NCI-H187 (cell line): ENCODE data around the gene DPH2.

Experiments
- DNase-seq, 2 experiments: peaks; one replicate each; lab custom pipeline; 2025; lab: John Stamatoyannopoulos, UW

Gene DPH2

DNA sequence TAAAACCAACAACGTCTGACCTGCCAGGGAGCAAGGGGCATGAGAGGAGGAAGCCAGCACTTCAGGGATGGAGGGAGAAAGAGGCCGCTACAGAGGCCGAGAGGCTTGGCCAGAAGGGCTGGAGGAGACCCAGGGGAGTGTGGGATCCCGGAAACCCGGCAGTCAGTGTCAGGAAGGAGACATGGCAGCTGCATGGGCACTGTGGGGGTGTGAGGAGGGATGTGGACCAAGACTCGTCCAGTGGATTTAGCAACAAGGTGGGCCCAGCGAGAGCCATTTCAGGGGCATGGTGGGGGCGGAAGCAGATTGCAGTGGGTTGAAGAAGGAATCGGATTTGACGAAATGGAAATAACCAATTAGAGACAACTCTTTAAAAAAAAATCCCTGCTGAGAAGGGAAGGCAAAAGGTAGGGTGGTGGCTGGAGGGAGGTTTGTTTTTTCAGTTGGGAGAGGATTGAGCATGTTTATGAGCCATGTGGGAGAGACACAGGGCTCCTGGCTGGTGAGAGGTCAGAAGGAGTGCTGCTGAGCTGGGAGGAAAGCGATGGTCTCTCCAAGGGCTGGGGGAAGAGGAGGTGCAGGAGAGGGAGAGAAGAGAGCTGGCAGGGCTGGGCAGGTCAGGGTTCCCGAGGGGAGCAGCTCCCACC, 13.6 kb downstream of the DPH2 start:
- no peak for DNase-seq

DNA sequence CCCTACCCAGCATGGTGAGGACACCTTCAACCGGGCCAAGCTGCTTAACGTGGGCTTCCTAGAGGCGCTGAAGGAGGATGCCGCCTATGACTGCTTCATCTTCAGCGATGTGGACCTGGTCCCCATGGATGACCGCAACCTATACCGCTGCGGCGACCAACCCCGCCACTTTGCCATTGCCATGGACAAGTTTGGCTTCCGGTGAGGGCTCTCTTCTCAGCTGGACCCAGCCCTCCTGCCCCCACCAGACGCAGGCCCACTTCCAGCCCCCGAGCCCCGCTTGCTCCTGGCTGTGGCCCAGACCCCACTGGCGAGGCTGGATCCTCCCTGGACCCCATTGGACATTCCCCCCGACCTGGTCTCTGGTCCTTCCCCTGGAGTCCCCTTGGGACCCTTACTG, 15.0 kb downstream of the DPH2 start:
- no peak for DNase-seq

DNA sequence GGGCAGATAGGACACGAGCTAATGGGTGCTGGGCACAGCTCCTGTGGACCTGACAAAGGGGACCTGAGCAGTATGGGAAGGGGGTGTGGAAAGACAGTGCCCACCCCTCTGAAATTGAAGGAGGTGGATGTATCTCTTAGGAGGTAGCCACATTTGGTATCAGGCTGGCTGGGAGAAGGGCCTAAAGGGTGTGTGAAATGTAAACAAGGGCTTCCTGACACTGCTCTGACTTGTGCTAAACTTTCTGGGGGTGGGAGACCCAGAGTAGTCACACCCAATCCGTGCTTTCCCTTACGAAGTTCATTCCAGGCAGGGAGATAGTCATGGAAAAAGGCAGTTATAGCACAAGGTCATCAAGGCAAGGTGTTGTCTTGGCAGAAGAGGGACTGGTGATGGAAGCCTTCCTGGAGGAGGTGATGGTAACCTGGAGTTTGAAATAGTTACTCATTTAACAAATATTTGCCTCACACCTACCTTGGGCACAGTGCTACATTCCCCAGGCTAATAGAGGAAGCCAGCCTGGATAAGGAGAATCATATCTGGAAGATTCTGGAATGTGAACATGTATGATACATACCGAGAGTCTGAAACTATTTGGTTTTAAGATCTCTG, 16.3 kb downstream of the DPH2 start:
- no peak for DNase-seq

GRCh38 chr1:43986712-43987111, 16.9 kb downstream of the DPH2 start:
- no peak for DNase-seq

GRCh38 chr1:43987159-43987902, 17.5 kb downstream of the DPH2 start:
- no peak for DNase-seq

- DNase-seq = no peak
Observed at GRCh38 chr1:43990271-43991199, 20.7 kb downstream of the DPH2 start.

- no peak for DNase-seq
Observed at GRCh38 chr1:43991200-43991475, 21.3 kb downstream of the DPH2 start.

- peak; percentile 50 to 64 for DNase-seq
Observed at GRCh38 chr1:43991476-43992231, 21.8 kb downstream of the DPH2 start, which contains the start of gene CCDC24. Gene CCDC24 (plus strand): TSS chr1:43991599. CDS start chr1:43991879, 280 bp downstream.

DNA sequence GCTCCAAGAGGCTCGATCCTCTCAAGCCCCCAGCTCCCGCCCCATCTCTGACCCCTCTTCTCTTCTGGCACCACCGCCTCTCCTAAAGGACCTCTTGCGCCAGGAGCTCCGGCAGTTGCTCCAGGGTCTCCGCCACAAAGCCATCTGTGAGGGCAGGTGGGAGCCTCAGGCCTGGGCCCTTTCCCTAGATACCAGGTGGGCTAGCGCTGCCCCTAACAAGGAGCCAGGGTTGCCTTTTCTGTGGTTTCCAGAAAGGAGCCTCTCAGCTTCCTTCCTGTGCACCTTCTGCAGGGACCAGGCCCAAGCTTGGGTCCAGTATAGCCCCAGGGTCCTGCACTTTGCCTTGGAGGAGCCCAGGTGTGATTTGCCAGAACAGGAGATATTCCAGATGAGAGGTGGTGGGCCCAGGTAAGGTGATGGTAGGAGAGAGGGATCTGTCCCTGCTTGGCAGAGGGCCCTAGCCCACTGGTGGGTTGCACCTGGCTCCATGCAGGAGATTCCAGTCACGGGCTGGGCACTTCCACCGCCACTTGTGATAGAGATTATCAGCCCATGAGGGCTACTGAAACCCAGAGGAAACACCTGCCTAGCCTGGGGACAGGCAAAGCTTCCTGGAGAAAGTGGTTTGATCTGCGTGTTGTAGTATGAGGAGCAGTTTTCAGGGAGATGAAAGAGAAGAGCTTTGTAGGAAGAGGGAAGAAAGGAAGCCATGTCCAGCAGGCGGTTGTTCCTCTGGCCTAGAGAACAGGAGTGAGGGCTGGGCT, 22.6 kb downstream of the DPH2 start:
- no peak for DNase-seq

- DNase-seq = no peak
Observed at GRCh38 chr1:43993206-43993914, 23.6 kb downstream of the DPH2 start.

DNA sequence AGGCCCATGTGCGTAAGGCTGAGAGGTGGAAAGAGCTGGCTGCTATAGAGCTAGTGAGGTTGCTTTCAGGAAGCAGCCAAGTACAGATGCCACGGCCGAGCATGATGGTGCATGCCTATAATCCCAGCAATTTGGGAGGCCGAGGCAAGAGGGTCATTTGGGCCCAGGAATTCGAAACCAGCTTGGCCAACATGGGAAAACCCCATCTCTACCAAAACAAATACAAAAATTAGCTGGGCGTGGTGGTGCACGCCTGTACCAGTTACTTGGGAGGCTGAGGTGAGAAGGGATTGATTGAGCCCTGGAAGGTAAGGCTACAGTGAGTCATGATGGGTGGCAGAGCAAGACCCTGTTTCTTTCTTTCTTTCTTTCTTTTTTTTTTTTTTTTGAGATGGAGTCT, 24.3 kb downstream of the DPH2 start:
- DNase-seq = no peak

GRCh38 chr1:43994794-43995790, 25.3 kb downstream of the DPH2 start:
- no peak for DNase-seq

GRCh38 chr1:43995984-43996732, 26.3 kb downstream of the DPH2 start:
- DNase-seq = no peak

GRCh38 chr1:43996733-43997115, 26.9 kb downstream of the DPH2 start:
- DNase-seq = no peak

GRCh38 chr1:43997295-43997999, 27.6 kb downstream of the DPH2 start:
- DNase-seq = no peak

GRCh38 chr1:43998000-43998378, 28.2 kb downstream of the DPH2 start:
- no peak for DNase-seq

- DNase-seq = no peak
Observed at GRCh38 chr1:43999455-43999854, 29.6 kb downstream of the DPH2 start.
